HPDE6-E6E7 (cell line): ENCODE results near the gene PLCB1.

Source experiments
- DNase-seq: peaks from one replicate; pipeline ENCODE4 v3.0.0; 2011; ENCODE audit warnings: missing footprints; ENCODE audit errors: extremely low spot score

The PLCB1 gene

DNA sequence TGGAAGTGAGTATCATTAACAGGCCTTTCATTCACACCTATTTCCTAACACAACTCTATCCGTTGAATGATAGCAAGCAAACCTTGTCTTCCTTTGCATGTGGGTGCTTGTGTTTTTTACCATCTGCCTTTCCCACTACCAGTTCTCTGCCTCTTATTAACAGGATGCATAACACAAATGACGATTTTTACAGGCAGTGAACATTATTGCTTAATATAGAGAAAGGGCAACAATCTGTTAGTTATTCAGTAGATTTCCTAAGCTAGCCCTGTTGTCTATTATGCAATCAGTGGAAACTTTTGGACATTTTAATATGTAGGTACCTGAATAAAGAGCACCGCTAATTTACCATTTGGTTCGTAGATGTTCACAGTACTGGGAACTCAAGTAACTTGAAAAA, 588.0 kb downstream of the PLCB1 start:
- DNase-seq = no peak

DNA sequence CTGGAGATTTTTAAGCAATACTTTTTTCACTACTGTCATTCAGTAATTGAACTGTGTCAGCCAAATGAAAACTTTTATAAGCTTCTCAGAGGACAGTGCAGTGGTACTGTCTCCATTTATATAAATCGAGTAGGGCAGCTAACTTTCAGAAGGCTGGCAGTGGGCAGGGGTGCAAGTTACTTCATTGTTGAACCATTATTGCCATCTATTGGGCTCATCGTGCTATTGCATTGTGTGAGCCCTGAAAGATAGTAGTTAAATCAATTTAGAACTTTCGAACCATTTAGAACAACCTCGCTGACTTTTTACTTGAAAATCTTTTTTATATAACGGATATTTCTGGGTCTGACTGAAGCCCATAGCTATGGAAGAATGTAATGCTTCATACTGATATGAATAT, 589.0 kb downstream of the PLCB1 start:
- peak; percentile 15 for DNase-seq

DNA sequence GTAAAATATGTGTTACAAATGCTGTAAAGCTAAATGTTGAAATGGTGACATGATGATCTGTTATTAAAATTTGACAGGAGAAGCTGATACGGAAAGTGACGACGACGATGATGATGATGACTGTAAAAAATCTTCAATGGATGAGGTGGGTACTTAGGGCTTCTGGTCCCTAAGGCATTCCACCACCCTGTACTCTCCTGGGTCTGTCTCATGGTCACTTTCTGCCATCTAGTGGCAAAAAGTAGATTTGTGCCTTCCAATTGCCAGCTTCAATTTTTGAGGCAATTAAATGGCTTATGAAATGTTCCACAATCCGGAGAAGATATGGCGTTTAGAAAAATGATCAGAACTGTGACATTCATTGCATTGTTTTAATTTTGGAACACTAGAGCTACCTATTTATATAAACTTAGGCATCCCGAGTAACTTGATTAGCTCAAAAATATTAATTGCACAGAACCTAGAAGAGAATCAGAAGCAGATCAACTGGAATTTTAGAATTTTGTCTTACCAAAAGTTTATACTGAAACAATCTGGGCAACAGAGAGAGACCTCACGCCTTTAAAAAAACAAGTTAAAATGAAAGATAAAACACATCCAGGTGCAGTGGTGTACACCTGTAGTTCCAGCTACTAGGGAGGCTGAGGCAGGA, 590.3 kb downstream of the PLCB1 start:
- peak; percentile 33 for DNase-seq

DNA sequence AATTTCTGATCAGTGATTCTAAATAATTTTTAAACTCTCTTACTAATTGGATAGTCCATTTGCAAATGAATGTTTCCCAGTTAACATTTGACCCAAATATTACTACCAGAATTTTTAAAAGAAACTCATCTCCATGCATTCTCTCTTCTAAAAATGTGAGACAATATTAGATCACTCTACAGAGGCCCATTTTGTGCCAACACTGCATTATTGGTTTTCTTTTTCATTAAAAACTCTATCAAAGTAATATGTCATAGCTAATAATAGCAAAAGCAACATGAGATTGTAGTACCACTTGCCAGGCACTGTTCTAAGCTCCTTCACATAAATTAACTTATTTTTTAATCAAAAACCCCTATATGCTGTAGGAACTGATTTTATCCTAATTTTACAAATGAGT, 591.2 kb downstream of the PLCB1 start:
- no peak for DNase-seq

DNA sequence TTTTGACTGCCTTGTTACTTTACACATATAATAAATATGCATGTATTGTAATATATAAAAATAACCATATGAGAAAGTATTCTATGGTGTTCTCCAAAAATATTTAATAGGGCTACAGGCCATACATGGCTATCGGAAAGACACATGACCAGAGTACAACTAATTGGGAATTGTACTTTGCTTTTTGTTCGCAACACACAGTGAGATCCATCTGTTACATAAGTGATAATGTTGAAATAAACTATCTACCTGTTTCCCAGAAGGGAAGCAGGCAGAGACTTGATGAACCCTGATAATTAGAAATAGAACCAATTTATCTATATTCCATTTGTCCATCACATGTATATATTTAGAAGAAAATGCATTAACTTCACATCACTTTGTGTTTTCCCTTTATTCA, 592.8 kb downstream of the PLCB1 start:
- no peak for DNase-seq

GRCh38 chr20:8726460-8726859, 594.4 kb downstream of the PLCB1 start:
- DNase-seq = no peak

- no peak for DNase-seq
Observed at GRCh38 chr20:8735014-8735413, 602.9 kb downstream of the PLCB1 start.

DNA sequence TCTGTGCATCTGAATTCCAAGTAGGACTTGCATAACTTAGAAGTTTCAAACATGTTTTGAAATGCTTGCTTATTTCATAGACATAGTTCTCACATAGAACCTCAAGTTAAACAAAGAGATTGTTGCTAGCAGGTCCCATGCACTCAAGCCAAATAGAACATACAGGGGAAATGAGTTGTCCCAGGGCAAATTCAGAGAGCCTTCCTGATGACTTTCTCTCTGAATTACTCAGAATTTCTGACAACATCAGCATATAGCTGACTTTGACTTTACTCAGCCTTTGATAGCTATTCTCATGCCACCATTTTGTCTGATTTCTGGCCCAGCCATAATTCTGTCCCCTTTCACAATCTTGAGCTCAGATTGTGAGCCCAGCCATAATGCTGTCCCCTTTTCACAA, 603.6 kb downstream of the PLCB1 start:
- DNase-seq = no peak

DNA sequence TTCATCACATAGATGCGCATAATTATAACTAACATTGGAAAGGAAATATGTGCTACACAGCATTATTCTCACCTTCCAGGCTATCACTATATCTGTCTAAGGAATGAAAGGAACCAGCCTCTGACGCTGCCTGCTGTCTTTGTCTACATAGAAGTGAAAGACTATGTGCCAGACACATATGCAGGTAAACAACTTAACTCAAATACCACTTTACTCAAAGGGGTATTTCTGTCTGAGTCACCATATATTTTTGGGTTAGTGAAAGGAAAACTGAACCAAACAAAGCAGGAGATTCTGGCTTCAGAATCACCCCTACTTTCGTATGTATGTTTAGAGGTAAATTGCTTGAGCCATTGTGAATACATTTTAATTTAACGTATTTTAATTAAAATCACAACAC, 608.2 kb downstream of the PLCB1 start:
- no peak for DNase-seq

DNA sequence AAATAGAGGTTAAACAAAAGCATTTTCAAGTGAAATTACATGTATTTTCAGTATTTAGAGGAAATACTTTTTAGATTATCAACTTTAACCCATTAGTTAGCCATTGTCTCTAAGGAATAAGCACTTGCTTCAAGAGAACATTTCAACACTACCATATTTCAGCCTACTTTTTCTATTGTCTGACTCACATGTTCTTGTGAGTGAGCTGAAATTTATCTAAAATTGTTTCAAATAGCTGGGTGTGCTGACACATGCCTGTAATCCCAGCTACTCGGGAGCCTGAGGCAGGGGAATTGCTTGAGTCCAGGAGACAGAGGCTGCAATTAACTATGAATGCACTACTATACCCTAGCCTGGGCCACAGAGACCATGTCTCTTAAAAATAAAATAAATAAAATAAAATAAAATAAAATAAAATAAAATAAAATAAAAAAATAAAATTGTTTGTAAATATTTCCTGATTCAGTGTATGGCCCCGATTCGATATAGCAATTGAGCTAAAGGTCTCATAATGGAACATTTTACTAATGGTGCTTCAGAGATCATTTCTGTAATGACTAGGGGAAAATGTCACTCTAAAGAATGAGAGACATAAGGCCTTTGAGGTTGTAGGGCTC, 612.3 kb downstream of the PLCB1 start:
- DNase-seq = no peak

GRCh38 chr20:8749101-8749500, 617.0 kb downstream of the PLCB1 start:
- DNase-seq = no peak

- DNase-seq = no peak
Observed at GRCh38 chr20:8749986-8750385, 617.9 kb downstream of the PLCB1 start.

- DNase-seq = no peak
Observed at GRCh38 chr20:8755340-8756118, 623.5 kb downstream of the PLCB1 start.

GRCh38 chr20:8756410-8756809, 624.3 kb downstream of the PLCB1 start:
- DNase-seq = peak; percentile 45

- no peak for DNase-seq
Observed at GRCh38 chr20:8757146-8757545, 625.1 kb downstream of the PLCB1 start.

DNA sequence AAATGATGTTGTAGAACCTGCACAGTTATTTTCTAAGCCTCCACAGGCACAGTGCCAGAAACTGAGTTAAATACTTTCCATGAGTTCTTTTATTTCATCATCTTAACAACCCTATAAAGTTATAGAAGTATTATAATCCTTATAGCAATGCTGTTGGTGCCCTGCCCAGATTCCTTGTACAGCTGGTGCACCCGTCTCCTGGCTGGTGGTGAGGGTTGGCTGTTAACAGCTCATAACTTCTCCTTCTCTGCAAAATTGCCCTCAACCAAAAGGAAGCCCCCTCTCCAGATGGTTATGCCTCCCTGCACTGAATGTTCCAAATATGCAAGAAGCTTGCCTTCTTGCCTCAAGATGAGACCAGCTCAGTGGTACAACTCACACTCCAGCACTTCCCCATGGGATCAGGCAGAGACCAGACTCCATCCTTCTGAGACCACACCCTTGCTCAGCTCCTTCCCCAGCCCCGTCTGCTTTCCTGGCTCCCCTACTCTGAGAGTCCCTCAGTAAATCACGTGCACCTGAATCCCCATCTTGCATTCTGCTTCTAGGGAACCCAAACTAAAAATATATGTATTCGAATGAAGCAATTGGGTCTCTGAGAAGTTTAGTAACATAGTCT, 632.4 kb downstream of the PLCB1 start:
- no peak for DNase-seq

- no peak for DNase-seq
Observed at GRCh38 chr20:8766868-8767390, 634.9 kb downstream of the PLCB1 start.

- DNase-seq = no peak
Observed at GRCh38 chr20:8774412-8774811, 642.3 kb downstream of the PLCB1 start.

- no peak for DNase-seq
Observed at GRCh38 chr20:8777911-8778310, 645.8 kb downstream of the PLCB1 start.

GRCh38 chr20:8778387-8778786, 646.3 kb downstream of the PLCB1 start:
- DNase-seq = no peak

GRCh38 chr20:8780915-8781314, 648.8 kb downstream of the PLCB1 start:
- DNase-seq = no peak

DNA sequence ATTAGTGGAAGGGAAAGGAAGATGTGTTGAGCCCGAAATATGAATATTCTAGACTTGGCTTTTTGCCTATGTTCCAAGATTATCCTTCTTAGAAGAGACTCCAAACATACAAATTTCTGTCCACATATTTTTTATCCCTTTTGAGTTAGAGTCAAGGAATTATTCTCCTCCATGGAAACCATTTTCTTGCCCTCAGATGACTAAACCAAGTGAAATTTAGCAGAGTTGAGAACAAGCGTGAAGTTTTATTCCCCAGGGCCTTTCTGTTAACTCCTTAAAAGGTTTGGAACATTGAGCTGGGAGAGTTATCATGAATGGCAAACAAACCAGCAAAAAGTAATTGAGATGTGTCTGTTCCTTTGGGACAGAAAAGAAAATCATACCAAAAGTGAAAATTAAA, 650.7 kb downstream of the PLCB1 start:
- DNase-seq = no peak
